K562 treated with DMSO at 1 percent for 48 hours (cell line): Measurements from ENCODE around the gene TMEM19. TPM values are rescaled to one million over a fixed set of nuclear protein-coding genes. Genes with fewer than 3 reads are reported as not detected.

ENCODE experiments used
- total RNA-seq: library from RNA; unstranded; fragments of 300-600 nt; gene quantifications from 2 replicates; pipeline ENCODE4 v1.2.3, GENCODE V29; 2022; ENCODE audit warnings: low replicate concordance; ENCODE audit errors: extremely low read depth

Gene TMEM19
- total RNA-seq, result not detected in 2 replicates

DNA sequence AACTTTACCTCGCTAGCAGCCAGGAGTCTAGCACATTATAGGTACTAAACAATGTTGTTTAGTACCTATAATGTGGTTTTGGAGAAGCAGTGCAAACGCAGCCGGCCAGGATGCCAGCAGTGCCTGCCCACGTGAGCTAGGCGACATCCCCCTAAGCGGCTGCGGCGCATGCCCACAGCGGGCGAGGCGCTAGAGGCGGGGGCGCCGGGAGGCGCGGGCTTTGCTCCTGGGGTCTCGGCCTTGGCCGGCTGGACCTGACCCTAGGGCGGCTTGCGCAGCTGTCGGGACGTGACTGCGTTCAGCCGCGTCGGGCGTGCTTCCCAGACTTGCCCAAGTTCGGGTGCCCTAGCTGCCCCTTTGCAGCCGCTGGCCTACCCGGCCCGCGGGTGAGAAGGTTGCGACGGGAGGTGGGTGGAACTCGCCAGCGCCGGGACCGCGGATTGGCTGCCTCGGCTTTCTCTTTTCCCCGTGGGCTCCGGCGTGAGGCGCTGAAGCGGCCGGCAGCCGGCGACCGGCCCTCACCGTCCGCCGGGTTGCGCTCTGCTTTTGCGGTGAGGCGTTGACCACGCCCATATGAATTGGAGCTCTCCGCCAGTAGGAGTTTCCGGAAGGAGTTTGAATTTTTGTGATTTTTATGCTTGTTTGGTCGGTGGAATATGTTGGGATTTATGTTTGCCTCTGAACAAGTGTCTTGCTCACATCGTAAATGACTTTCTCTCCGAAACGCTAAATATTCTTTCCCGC, at the start of gene TMEM19:
Gene TMEM19 (plus strand): TSS at position 169 of the 744 bp plus-strand sequence. CDS start 599 bp downstream, outside the sequence.

DNA sequence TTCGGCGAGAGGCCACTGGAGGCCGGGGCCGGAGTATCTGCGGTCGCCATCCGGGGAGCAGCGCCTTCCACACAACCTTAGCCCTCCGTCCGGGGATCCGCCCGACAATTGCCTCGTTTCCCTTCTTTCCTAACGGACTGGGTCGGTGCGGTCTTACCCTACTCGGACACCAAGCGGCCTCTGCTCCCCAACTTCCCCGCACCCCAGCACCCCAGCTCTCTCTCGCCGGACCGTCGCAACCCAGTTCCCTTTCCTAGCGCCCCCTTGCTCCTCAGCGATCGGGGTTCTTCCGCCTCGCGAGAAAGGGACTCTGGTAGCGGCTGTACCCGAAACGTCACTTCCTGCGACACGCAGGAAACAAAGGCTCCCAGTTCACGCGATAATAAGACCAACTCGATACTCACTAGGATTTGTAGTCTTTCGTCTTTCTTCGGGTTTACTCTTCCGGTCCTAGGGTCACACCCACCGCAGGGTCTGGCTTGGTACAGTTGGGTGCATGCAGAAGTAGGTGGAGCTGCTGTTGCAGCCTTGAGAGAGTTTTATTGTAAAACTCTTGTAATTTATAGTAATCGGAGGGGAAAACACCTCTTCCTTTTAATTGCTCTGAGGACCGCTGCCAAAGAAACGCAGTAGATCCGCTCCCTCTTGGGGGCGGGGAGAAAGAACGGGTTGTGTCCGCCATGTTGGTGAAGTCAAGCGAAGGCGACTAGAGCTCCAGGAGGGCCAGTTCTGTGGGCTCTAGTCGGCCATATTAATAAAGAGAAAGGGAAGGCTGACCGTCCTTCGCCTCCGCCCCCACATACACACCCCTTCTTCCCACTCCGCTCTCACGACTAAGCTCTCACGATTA, 22.1 kb upstream of the TMEM19 start, which contains the start of the genes THAP2 and ZFC3H1:
Gene THAP2 (plus strand): TSS at position 741 of the 850 bp plus-strand sequence. CDS start 209 bp downstream, outside the sequence.
Gene ZFC3H1 (minus strand): TSS at position 288 of the 850 bp plus-strand sequence. CDS start 238 bp downstream, at position 50.

Other genes starting within 250 kb of the TMEM19 start
- not detected in 2 replicates for gene LGR5, start 246.3 kb upstream of the TMEM19 start, total RNA-seq
- not detected in 2 replicates for gene ZFC3H1, start 22.2 kb upstream of the TMEM19 start, total RNA-seq
- gene THAP2, start 21.8 kb upstream of the TMEM19 start, total RNA-seq, result not detected in 2 replicates
- gene RAB21, start 68.8 kb downstream of the TMEM19 start, total RNA-seq, result not detected in 2 replicates
- gene TBC1D15, start 153.7 kb downstream of the TMEM19 start, total RNA-seq, result not detected in 2 replicates